Vagina (tissue), 2 donors: ENCODE data around the gene TAOK3.

Experiments
- CTCF ChIP-seq, 3 experiments: fragments of 450-650 bp in 2 of 3; fragments of 200-600 bp in 1 of 3; sonication (generic) in 1 of 3; IDR thresholded peaks; one replicate each; pipeline ENCODE4 v1.5.1; 2017 to 2019; ENCODE audit warnings: antibody characterized with exemption in 3 of 3, mild to moderate bottlenecking in 2 of 3, moderate library complexity in 2 of 3
- POLR2AphosphoS5 ChIP-seq, 2 donors: sonication (generic); formaldehyde crosslinking; IDR thresholded peaks; one replicate each; pipeline ENCODE4 v1.9.0; 2017; ENCODE audit warnings: antibody characterized with exemption in 2 of 2, mild to moderate bottlenecking in 2 of 2, low read depth in 1 of 2; ENCODE audit not compliant: insufficient read depth in 1 of 2

GRCh38 chr12:118193958-118194357 lies 178.7 kb downstream of the TAOK3 start:
- TF ChIP-seq CTCF (IDR thresholded peaks at IDR 0.05) = no peak
- no peak for TF ChIP-seq POLR2AphosphoS5 (IDR thresholded peaks at IDR 0.05; ENCODE audit: insufficient read depth in 1 of 2, low read depth in 1 of 2)
